Measurements from ENCODE around the gene DZIP1L. TPM values are rescaled to one million over a fixed set of nuclear protein-coding genes. Genes with fewer than 3 reads are reported as not detected.
"Not testable (repeated sequence)": the region's sequence is repeated elsewhere in the genome, so short reads cannot be mapped to it uniquely, and the experiment has no call there.

The DZIP1L gene
- total RNA-seq, 4 donors from 2014 or later: 12.7 to 23.0 (median 17.2) TPM

- Histone ChIP-seq H3K4me3 (replicated peaks in 1 of 3) (no peak overlapping the region), H3K4me1 (no peaks in the 10 kb centered on the region), H3K27ac (no peak overlapping the region), H3K27me3 (no peaks in the 10 kb centered on the region), H3K36me3 (peaks cover 4 to 9% of the 10 kb centered on the region in 2 donors), H3K9me3 (no peaks in the 10 kb centered on the region)
- 94% methylated on average over 2 of the region's 2 CpGs for WGBS, 2 donors
- DNase-seq: no peak
- intact Hi-C loops (cut with DNase I): no loop called here
- no peak for TF ChIP-seq CTCF (IDR thresholded peaks at IDR 0.05)
- TF ChIP-seq POLR2A (IDR thresholded peaks at IDR 0.05): no peak
These were observed 23.4 kb downstream of the DZIP1L start for GRCh38 chr3:138092023-138092422.

GRCh38 chr3:138089091-138089490 is 26.3 kb downstream of the DZIP1L start:
- DNase-seq: no peak
- no peaks in the 10 kb centered on the region for H3K9me3 ChIP-seq
- H3K4me3 ChIP-seq (replicated peaks in 1 of 3): no peak overlapping the region
- WGBS, 2 donors: 81 to 92% methylated on average over 3 of the region's 3 CpGs
- no peaks in the 10 kb centered on the region for H3K4me1 ChIP-seq
- intact Hi-C loops (cut with DNase I): no loop called here
- no peak for TF ChIP-seq POLR2A (IDR thresholded peaks at IDR 0.05)
- TF ChIP-seq CTCF (IDR thresholded peaks at IDR 0.05): no peak
- H3K27ac ChIP-seq: no peak overlapping the region
- H3K36me3 ChIP-seq: peaks cover 2 to 4% of the 10 kb centered on the region in 2 donors
- no peaks in the 10 kb centered on the region for H3K27me3 ChIP-seq

- intact Hi-C loops (cut with DNase I); DNase-seq; H3K9me3 ChIP-seq; H3K27me3 ChIP-seq; H3K4me3 ChIP-seq (replicated peaks in 1 of 3); H3K36me3 ChIP-seq; H3K4me1 ChIP-seq; H3K27ac ChIP-seq: not testable (repeated sequence)
- whole genome bisulfite sequencing, 2 donors: 100% methylated on average over 1 of the region's 3 CpGs
These were observed 29.7 kb downstream of the DZIP1L start for GRCh38 chr3:138085745-138086144.

GRCh38 chr3:138084196-138084595 is 31.2 kb downstream of the DZIP1L start:
- intact Hi-C loops (cut with DNase I): no loop called here
- Histone ChIP-seq H3K9me3 (no peaks in the 10 kb centered on the region), H3K27me3 (no peaks in the 10 kb centered on the region), H3K4me3 (replicated peaks in 1 of 3) (no peak overlapping the region), H3K4me1 (no peaks in the 10 kb centered on the region), H3K27ac (no peak overlapping the region), H3K36me3 (peaks cover 0 to 7% of the 10 kb centered on the region in 2 donors)
- TF ChIP-seq POLR2A (IDR thresholded peaks at IDR 0.05): no peak
- TF ChIP-seq CTCF (IDR thresholded peaks at IDR 0.05): no peak
- no peak for DNase-seq

- Histone ChIP-seq H3K9me3 (no peaks in the 10 kb centered on the region), H3K4me1 (no peaks in the 10 kb centered on the region), H3K27me3 (no peaks in the 10 kb centered on the region), H3K36me3 (peaks cover 0 to 7% of the 10 kb centered on the region in 2 donors), H3K27ac (no peak overlapping the region), H3K4me3 (replicated peaks in 1 of 3) (no peak overlapping the region)
- intact Hi-C loops (cut with DNase I): no loop called here
- no peak for DNase-seq
- TF ChIP-seq POLR2A (IDR thresholded peaks at IDR 0.05): no peak
- TF ChIP-seq CTCF (IDR thresholded peaks at IDR 0.05): no peak
These were observed 32.4 kb downstream of the DZIP1L start for GRCh38 chr3:138082992-138083386.
